Measurements from ENCODE around the gene NTM. TPM values are rescaled to one million over a fixed set of nuclear protein-coding genes. Genes with fewer than 3 reads are reported as not detected.

The NTM gene
- total RNA-seq, 1 donor: 52.2 TPM

DNA sequence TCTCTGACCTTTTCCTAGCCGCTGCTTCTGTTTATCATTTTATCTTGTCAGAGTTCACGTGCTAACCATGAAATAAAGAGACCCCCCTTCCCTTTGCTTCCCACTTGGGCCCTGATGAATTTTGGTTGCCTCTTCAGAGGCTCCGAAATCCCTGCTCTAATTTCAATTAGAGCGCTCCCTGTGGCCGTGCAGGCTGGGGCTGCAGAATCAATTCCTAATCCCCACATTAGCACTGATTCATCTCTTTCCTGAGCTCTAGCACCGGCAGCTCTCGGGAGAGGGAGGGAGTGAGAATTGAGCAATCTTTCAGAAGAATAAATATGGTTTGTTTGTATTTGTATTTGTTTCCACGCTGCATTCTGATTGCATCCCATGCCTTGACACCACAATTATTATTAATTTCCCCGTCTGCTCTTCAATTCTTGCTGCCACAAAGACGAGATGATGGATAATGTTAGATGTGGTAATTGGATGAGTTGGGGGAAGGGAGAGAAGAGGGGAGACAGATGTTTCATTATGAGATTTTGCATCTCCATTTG lies 76.9 kb downstream of the NTM start:
- no peak overlapping the region for H3K4me3 ChIP-seq (ENCODE audit: low read depth, low read length)
- DNase-seq (ENCODE audit: low read depth): no peak
- TF ChIP-seq, protein P1, sequence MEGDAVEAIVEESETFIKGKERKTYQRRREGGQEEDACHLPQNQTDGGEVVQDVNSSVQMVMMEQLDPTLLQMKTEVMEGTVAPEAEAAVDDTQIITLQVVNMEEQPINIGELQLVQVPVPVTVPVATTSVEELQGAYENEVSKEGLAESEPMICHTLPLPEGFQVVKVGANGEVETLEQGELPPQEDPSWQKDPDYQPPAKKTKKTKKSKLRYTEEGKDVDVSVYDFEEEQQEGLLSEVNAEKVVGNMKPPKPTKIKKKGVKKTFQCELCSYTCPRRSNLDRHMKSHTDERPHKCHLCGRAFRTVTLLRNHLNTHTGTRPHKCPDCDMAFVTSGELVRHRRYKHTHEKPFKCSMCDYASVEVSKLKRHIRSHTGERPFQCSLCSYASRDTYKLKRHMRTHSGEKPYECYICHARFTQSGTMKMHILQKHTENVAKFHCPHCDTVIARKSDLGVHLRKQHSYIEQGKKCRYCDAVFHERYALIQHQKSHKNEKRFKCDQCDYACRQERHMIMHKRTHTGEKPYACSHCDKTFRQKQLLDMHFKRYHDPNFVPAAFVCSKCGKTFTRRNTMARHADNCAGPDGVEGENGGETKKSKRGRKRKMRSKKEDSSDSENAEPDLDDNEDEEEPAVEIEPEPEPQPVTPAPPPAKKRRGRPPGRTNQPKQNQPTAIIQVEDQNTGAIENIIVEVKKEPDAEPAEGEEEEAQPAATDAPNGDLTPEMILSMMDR (IDR thresholded peaks at IDR 0.05; ENCODE audit: insufficient read depth, low read length): no peak

DNA sequence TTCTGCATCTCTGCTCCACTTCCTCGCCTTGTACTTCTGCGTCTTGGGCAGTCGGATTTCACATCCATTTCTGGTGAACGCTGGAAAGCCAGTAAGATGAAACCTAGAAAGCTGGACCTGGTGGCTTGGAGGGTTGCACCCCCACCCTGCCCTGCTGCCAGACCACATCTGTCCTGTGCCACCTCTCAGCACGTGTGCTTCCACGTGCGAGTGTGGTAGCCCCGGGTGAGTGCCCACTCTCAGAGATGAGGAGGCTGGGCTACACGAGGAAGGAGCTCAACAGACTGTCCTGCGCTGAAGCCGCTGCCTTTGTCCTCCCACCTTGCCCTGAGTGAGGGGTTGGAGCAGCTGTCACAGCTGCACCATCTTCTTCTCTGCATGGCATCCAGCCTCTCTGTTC lies 77.5 kb downstream of the NTM start:
- H3K4me3 ChIP-seq (ENCODE audit: low read depth, low read length): no peak overlapping the region
- DNase-seq (ENCODE audit: low read depth): no peak
- TF ChIP-seq, protein P1 (IDR thresholded peaks at IDR 0.05; ENCODE audit: insufficient read depth, low read length): no peak

DNA sequence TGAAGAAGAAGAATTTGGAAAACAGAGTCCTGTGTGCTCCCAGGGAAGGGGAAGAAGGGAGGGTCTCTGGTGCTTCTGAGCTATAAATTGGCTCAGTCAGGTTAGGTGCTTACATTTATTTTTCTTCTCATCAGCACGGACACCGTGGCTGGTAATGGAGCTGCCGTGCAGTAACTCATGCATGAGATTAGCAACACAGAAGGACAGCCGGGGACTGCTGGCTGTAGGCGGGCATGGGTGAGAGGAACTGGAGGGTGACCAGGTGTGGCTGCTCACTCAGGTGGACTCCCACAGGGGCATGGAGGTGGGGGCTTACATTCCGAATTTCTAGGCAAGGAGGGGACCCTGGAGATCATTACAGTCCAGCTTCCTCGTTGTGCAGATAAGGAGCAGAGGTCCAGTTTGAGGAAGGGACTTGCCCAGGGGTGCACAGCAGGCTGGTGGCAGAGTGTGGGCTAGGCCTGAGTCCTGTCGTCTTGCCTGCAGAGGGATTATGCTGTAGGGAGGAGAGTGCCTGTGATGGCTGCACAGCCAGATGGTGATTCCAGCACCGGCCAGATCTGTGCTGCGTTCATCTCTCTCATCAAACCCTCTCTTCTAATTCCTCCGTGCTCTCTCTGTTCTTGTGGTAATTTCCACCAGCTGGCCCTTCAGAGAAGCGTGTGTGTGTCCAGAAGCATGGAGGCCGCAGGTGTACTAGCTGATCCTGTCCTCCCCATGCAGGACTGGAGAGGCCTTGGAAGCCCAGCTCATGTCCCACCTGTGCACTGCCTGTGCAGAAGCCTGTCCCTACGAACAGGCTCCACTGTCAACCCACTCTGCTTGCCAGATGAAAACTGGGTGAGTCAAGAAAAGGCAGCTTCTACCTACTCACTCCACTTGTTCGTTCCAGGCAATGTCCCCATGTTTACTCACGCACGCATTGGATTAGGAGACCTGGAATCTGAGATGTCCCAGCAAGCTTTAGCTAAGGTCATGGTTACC lies 78.9 kb downstream of the NTM start:
- TF ChIP-seq, protein P1 (IDR thresholded peaks at IDR 0.05; ENCODE audit: insufficient read depth, low read length): no peak
- DNase-seq (ENCODE audit: low read depth): no peak
- no peak overlapping the region for H3K4me3 ChIP-seq (ENCODE audit: low read depth, low read length)

DNA sequence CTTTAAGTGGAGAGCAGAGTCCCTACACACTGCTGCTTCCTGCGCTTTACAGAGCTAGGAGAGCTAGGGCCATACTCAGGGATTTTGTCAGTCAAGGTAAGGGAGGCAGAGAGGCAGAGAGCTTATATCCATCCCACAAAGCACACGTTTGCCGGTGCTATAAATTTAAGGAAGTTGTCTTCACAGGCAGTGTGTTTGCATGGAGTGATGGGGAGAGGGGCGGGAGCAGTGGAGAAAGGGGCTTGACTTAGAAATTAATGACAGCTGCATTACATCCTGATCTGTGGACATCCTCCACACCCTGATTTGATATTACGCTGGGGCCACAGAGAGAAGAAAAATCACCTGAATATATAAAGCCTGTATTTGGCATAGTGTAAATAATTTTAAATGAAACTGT lies 84.1 kb downstream of the NTM start:
- TF ChIP-seq, protein P1 (IDR thresholded peaks at IDR 0.05; ENCODE audit: insufficient read depth, low read length): no peak
- no peak for DNase-seq (ENCODE audit: low read depth)
- H3K4me3 ChIP-seq (ENCODE audit: low read depth, low read length): no peak overlapping the region

DNA sequence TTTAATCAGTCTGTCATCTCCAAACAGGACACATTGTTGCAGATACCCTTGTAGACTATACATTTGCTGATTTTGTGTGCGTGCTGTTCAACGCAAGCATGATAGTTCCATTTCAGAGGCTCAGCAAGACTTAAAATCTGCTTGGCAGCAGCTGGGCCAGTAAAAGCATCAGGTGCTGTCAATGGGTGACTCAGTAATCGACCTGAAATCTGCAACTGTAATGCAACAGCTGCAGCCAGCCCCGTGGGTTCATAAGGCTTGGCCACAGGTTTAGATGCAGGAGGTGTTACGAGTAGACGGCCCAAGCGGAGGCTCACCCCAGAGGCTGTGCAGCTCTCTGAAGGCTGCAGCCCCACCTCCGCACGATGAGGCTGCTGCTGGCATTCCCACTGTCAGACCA lies 84.6 kb downstream of the NTM start:
- no peak overlapping the region for H3K4me3 ChIP-seq (ENCODE audit: low read depth, low read length)
- DNase-seq (ENCODE audit: low read depth): no peak
- TF ChIP-seq, protein P1 (IDR thresholded peaks at IDR 0.05; ENCODE audit: insufficient read depth, low read length): no peak

DNA sequence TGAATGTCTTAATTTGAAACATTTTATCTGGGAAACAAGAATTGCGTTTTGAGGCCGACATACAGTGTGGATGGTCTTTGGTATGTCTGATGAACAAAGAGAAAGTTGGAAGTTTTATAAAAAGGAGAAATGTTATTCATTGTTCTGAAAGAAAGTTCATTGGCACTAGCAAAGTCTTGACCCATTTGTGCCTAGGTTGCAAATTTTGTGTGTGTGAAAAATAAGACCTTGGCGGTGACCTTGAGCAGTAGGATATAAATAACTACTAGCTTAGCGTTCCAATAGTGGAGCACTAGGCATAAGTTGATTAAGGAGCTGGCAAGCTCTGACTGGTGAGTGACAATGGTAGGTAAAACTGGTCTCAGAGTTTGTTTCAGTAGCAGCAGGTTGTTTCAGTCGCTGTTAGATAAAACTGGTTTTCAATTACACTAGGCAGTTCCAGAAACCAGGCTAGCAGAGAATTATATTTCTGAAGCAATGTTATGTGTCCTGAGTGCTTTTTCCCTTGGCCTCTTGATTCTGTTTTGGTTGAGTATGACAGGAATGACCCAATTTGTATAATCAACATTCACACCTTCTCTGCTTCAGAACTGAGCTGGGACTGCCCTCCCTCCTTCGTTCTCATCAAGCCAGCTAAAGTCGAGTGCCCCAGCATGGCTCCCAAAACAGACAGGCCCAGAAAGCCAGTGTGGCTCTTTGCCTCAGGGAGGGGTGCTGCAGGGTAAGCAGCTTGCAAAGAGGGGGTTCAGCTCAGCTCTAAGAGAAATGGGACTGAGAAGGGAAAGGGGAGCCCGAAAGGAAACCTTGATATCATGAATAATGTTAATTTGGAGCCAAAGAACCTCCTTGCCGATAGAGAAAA lies 85.7 kb downstream of the NTM start:
- DNase-seq (ENCODE audit: low read depth): no peak
- no peak overlapping the region for H3K4me3 ChIP-seq (ENCODE audit: low read depth, low read length)
- TF ChIP-seq, protein P1 (IDR thresholded peaks at IDR 0.05; ENCODE audit: insufficient read depth, low read length): no peak

Data from fibroblast of the aortic adventitia (primary cell).